Natural killer cell (primary cell): ENCODE results near the gene TSSK6. TPM values are rescaled to one million over a fixed set of nuclear protein-coding genes. Genes with fewer than 3 reads are reported as not detected.

Experiments
- ATAC-seq, 3 donors: fragments of 150-1000 bp in 2 of 3; fragments of 200-7000 bp in 1 of 3; cut with Tn5 transposase; 1 replicate in 1 of 3; 2 replicates in 2 of 3; pipeline ENCODE4 v1.10.0; 2021; ENCODE audit warnings: mild to moderate bottlenecking in 2 of 3, moderate library complexity in 2 of 3
- DNase-seq, 2 donors: peaks; one replicate each; pipeline versions ENCODE4 v3.0.0 to v3.0.0-alpha.2; 2013 to 2021; ENCODE audit warnings: mixed read lengths in 1 of 2
- H3K27ac ChIP-seq: one replicate; pipeline ENCODE4 v1.5.1; 2013; ENCODE audit warnings: mild to moderate bottlenecking, low read length
- H3K27me3 ChIP-seq: one replicate; pipeline ENCODE4 v1.6.1; 2013; ENCODE audit warnings: low read length; ENCODE audit not compliant: control insufficient read depth, insufficient read depth
- H3K36me3 ChIP-seq: one replicate; pipeline ENCODE4 v1.6.1; 2013; ENCODE audit warnings: low read length; ENCODE audit not compliant: control insufficient read depth, insufficient read depth
- H3K4me1 ChIP-seq: one replicate; pipeline ENCODE4 v1.6.1; 2013; ENCODE audit warnings: low read length; ENCODE audit not compliant: control insufficient read depth, insufficient read depth
- H3K4me3 ChIP-seq: one replicate; pipeline ENCODE4 v1.5.1; 2013; ENCODE audit warnings: low read length
- H3K9me3 ChIP-seq: one replicate; pipeline ENCODE4 v1.6.1; 2013; ENCODE audit warnings: low read length; ENCODE audit not compliant: control insufficient read depth, insufficient read depth
- H3K27ac Mint-ChIP-seq, 2 donors: one replicate each; pipeline ENCODE4 v1.8.0; 2022; ENCODE audit warnings: mild to moderate bottlenecking in 2 of 2, mixed read lengths in 2 of 2, moderate library complexity in 1 of 2
- H3K27me3 Mint-ChIP-seq, 2 donors: one replicate each; pipeline ENCODE4 v1.8.0; 2022; ENCODE audit warnings: low read depth in 2 of 2, mixed read lengths in 2 of 2
- H3K36me3 Mint-ChIP-seq: one replicate; pipeline ENCODE4 v1.8.0; 2022; ENCODE audit warnings: mixed read lengths
- H3K4me1 Mint-ChIP-seq, 2 donors: one replicate each; pipeline ENCODE4 v1.8.0; 2022; ENCODE audit warnings: mixed read lengths in 2 of 2
- H3K4me3 Mint-ChIP-seq: one replicate; pipeline ENCODE4 v1.8.0; 2022; ENCODE audit warnings: mild to moderate bottlenecking, moderate library complexity, mixed read lengths
- H3K9me3 Mint-ChIP-seq, 2 donors: one replicate each; pipeline ENCODE4 v1.8.0; 2022; ENCODE audit warnings: mixed read lengths in 2 of 2
- CTCF ChIP-seq: fragments of 200-600 bp; IDR thresholded peaks from one replicate; pipeline ENCODE4 v1.8.0; 2022; ENCODE audit warnings: antibody characterized with exemption
- WGBS: methylation state at CpG from one replicate; pipeline ENCODE4 v1.1.7; 2013; ENCODE audit warnings: missing lambda C conversion rate; ENCODE audit not compliant: insufficient coverage; 5-methylcytosine and 5-hydroxymethylcytosine counted together
- intact Hi-C: fragments of 100-400 bp; cut with micrococcal nuclease; formaldehyde crosslinking; loops from one replicate; pipeline ENCODE4 v1.14.2; 2022
- total RNA-seq, 4 donors: library from RNA; stranded (reverse); fragments of 120-200 nt in 1 of 4; gene quantifications; one replicate each; pipeline versions ENCODE4 v1.2.3 to v1.2.4, GENCODE V29; 2013 to 2022

Gene TSSK6
- total RNA-seq, 3 donors from 2014 or later (not counting 1 experiment from before 2014, with no cell fraction given): 2.2 to 2.5 (median 2.3) TPM

- Mint-ChIP-seq H3K4me3 (no peak overlapping the region), H3K27ac (peak overlapping the region; percentile 58 to 69), H3K9me3 (no peaks in the 10 kb centered on the region), H3K27me3 (no peaks in the 10 kb centered on the region), H3K36me3 (no peaks in the 10 kb centered on the region), H3K4me1 (peaks cover 36 to 62% of the 10 kb centered on the region in 2 donors)
- no peak overlapping the region for H3K27ac ChIP-seq
- WGBS: 47% methylated on average over 5 of the region's 5 CpGs
- peaks cover 46% of the 10 kb centered on the region for H3K4me1 ChIP-seq
- H3K36me3 ChIP-seq: peaks cover 25% of the 10 kb centered on the region
- no peak for TF ChIP-seq CTCF
- intact Hi-C loops: no loop called here
- ATAC-seq (no peak), DNase-seq (no peak)
- no peak overlapping the region for H3K4me3 ChIP-seq
- H3K27me3 ChIP-seq: no peaks in the 10 kb centered on the region
- no peaks in the 10 kb centered on the region for H3K9me3 ChIP-seq
Observed at GRCh38 chr19:19480688-19481087, 34.7 kb downstream of the TSSK6 start.

GRCh38 chr19:19477705-19478383 is 37.5 kb downstream of the TSSK6 start:
- WGBS: 94% methylated on average over 10 of the region's 10 CpGs
- DNase-seq: no peak
- Mint-ChIP-seq H3K4me3 (peak overlapping the region; percentile 22), H3K4me1 (peaks cover 54 to 68% of the 10 kb centered on the region in 2 donors), H3K27me3 (no peaks in the 10 kb centered on the region), H3K9me3 (no peaks in the 10 kb centered on the region), H3K36me3 (no peaks in the 10 kb centered on the region), H3K27ac (peak overlapping the region; percentile 82 to 84)
- peaks cover 63% of the 10 kb centered on the region for H3K4me1 ChIP-seq
- no peaks in the 10 kb centered on the region for H3K27me3 ChIP-seq
- TF ChIP-seq CTCF: no peak
- peaks cover 30% of the 10 kb centered on the region for H3K36me3 ChIP-seq
- intact Hi-C loops: no loop called here
- ATAC-seq: no peak
- H3K27ac ChIP-seq: no peak overlapping the region
- H3K4me3 ChIP-seq: no peak overlapping the region
- no peaks in the 10 kb centered on the region for H3K9me3 ChIP-seq

GRCh38 chr19:19475849-19476828 is 39.2 kb downstream of the TSSK6 start:
- DNase-seq: peak in 1 of 2 donors; percentile 43
- Histone ChIP-seq H3K4me1 (peaks cover 70% of the 10 kb centered on the region), H3K36me3 (peaks cover 22% of the 10 kb centered on the region), H3K27me3 (no peaks in the 10 kb centered on the region), H3K9me3 (no peaks in the 10 kb centered on the region), H3K27ac (peak overlapping the region; percentile 60), H3K4me3 (no peak overlapping the region)
- 69% methylated on average over 19 of the region's 19 CpGs for WGBS
- no peaks in the 10 kb centered on the region for H3K36me3 Mint-ChIP-seq
- H3K4me3 Mint-ChIP-seq: peak overlapping the region; percentile 79
- peak; percentile 42 to 60 (median 57) for ATAC-seq
- peaks cover 66% of the 10 kb centered on the region in 2 donors for H3K4me1 Mint-ChIP-seq
- H3K27ac Mint-ChIP-seq: peak overlapping the region; percentile 82 to 84
- peak; percentile 38 for TF ChIP-seq CTCF
- no peaks in the 10 kb centered on the region for H3K9me3 Mint-ChIP-seq
- intact Hi-C loops: loop anchor here (2.0 kb wide), 1 partner anchor 17 kb away; no protein-coding TSS in a partner anchor
- H3K27me3 Mint-ChIP-seq: no peaks in the 10 kb centered on the region
